Activated CD4-positive, alpha-beta T cell treated with anti-CD3 and anti-CD28 coated beads for 24 hours (primary cell): Measurements from ENCODE around the gene ACTR3.

ENCODE experiments used
- DNase-seq, 2 donors: peaks; one replicate each; pipeline ENCODE4 v3.0.0-alpha.2; 2020; ENCODE audit warnings: low read depth in 2 of 2

Gene ACTR3

DNA sequence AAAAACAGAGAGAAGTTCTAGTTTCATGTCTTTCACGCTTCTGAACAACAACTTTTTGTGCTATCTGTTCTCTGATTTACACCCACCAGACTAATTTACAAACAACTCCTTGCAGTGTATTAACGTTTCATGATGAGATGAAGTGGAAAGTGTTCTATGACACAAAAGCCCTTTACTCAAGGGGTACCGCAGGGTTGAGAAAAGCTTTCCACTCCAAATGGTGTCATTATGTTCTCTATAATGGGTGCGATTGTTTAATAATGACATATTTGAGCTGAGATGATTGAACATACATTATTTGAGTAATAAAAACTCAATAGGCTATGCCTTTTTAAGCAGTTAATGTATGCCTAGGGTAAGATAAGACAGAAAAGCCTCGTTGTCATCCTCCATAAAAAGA, 76.3 kb downstream of the ACTR3 start:
- no peak for DNase-seq

DNA sequence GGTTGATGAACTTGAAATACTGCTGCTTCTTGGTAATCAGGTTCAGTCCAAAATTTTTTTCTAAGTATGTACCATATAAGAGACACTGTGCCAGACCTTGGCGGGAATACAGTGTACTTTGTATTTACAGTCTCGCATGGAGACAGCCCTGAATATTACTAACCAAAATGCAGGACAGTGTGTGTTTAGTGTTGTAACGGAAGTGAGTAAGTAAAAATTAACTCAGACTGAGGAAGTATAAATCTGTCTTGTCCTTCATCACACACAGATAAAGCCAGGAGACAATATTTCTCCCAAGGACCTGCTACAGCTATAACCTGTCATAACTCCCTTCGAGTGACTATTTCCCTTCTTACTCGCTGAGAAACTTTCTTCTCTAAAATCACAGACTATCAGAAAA, 76.9 kb downstream of the ACTR3 start:
- DNase-seq: no peak

DNA sequence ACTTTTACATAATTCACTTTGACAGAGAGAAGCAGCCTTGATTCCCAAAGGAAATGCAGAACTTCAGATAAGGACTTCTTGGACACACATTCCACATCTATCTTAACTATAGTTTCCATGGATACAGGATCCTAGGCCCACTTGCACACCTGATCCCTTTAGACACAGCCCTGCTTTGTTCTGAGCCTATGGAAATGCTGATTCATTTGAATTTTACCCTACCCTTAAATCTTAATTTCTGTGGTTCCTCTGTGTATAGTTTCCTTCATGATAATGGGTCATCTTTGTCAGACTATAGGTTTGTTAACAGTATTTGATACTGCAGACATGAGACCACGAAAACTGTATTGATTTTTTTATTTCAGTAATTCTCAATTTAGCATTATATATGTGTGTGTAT, 77.4 kb downstream of the ACTR3 start:
- no peak for DNase-seq

DNA sequence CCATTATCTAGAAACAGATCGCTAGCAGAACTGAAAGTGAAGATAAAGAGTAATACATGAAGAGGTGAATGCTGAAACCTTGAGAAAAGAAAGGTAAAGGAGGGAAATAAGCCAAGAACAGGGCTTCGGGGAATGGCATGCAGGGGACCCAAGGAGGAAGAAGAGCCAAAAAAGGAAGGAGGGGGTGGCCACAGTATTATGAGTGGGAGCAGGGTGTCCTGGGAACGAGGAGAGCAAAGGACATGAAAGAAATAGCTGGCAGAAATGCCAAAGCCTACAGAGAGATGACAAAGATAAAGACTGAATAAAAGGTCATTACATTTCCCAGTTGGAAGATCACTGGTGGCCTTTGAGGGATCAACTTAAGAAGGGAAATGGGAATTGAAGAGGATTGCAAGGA, 82.9 kb downstream of the ACTR3 start:
- DNase-seq: no peak

DNA sequence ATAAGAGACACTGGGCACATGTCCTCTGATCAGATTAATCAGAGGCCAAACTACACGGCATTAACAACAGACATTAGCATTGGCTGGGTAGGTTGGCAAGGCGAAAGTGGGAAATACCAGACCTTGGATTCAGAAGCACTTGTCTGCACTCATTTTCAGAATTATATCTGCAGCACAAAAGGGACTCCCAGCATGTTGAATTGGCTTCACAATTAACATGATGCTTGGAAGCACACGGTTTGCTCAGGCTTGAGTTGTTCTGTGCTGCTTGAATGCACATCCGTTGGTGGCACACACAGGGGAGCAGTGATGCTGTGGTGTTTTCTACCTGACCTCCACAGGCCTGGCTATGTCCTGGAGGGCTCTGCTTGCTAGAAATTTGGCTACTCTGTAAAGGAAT, 83.9 kb downstream of the ACTR3 start:
- no peak for DNase-seq

DNA sequence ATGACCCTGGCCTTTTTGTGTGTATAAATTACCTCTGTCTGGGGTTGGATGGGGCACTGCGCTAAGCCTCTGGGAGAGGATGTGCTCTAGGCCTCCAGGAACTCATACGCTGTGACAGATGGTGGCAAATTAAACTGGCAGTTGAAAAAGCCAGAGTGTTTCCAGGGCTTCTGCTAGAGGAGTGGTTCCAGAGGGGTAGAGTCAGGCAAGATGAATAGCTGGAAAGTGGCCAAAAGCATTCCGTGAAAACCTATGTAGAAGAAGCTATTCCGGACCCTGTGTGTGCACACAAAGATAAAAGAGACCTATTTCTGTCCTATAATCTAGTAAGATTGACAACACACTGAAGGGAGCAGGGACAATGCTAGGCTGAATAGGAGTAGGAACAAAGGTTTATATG, 84.8 kb downstream of the ACTR3 start:
- DNase-seq: no peak

DNA sequence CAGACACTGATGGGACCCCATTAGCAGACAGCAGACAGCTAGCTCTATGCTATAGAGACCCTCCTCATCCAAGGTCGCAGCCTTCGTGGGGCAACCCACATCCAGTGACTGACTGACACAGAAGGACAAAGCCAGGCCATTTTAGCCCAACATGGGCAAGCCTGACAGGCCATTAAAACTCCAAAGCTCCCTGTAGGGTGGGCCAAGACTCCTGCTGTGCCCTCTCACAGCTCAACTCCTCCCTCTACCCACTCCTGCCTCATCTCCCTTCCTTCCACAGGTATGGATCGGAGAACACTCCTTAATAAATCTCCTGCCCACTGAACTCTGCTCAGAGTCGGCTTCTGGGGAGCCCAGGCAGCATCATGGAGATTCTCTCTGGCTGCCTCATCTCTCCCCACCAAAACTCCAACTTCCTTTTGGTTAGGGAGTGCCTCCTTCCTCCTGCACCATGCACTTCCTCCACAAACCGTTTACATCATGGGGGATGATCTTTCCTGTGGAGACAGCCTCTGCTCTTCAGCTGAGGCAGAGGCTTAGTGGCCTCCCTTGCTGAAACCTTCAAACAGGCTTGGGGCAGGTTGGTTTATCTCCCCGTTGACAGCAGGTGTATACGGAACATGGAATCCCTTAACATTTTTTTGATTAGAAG, 86.5 kb downstream of the ACTR3 start:
- DNase-seq: no peak

DNA sequence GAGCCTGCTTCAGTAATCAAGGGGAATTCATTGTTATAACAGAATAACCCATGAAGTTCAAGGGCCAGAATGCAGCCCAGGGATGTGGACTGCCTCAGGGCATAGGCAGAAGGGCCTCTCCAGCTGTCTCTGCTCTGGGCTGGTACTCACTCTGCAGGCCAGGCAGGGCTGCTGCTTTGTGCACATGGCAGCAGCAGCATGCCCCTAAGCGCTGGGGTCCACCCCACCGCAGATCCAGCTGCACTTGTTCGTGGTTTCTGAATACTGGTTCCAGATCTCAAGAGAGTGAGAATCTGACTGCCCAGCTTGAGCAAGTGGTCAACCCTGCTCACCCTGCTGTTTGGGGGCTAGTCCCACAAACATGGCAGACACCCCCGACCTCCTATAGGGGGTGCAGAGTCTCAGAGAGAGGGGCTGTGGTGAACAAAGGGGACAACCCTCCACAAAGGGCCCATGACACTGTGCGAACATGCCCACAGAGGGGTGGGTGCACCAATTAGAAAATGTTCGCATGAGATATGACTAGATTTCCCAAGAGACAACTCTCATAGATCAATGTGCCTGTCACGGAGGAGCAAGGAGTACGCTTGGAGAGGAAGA, 87.3 kb downstream of the ACTR3 start:
- no peak for DNase-seq

DNA sequence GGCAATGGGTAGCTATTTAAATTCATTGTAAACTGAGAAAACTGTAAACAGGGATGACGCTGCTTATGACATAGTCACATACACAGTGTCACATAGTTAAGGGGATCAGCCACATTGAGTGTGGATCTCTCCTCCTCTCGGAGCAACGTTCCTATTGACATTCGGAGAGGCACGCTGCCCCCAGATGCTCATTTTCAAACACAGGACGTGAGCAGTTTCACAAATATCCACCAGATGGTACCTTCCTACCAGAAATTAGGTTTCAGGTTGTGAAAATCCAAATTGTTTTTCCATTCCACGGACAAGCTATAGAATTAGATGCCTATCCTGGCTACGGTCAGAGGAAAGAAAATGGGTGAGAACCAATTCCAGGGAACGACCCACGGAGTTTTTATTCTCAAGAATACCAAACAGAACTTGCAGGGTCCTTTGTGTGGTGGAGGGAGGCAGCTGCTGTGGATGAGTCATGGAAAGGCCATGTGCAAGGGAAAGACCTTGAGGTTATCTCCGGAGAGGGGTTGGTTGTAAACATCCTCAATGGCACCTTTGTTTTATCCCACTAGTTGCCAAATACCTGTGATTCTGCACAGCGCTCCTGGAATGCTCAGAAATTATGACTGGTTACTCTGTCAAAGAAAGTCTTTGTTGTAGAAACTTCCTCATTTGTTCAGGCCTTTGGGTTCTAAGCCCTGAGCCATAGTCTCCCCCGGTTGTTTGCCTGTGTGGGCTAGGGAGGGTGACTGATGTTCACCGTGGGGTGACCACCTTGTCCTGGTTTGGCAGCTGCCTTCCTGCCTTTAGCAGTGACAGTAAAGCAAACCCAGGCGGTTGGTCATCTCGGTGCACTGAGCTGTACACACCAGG, 88.0 kb downstream of the ACTR3 start:
- no peak for DNase-seq

DNA sequence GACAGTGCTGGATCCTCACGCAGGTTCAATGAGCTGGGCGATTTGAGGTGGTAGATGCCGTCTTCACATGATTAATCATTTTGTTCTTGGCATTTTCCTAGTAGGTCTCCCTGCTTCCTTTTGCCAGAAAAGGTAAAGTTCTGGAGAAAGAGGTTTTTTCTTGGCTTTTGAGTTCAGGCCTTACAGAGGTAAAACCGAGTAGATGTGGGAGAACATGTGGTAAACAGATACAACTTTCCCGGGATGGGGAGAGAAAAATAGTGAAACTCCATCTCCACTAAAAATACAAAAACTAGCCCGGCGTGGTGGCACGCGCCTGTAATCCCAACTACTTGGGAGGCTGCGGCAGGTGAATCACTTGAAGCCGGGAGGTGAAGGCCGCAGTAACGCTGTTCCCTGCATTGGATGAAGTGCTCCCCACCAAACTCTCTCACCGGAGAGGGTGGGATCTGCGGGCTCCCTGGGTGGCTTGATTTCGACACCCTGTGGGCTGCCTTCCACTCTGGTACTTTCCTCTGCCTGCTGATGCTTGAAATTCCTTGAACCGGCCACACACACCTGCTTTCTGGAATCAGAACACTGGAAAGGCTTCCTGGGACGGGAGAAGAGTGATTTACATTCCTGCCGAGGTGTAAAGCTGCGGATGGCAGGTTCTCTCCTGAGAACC, 88.8 kb downstream of the ACTR3 start:
- no peak for DNase-seq

DNA sequence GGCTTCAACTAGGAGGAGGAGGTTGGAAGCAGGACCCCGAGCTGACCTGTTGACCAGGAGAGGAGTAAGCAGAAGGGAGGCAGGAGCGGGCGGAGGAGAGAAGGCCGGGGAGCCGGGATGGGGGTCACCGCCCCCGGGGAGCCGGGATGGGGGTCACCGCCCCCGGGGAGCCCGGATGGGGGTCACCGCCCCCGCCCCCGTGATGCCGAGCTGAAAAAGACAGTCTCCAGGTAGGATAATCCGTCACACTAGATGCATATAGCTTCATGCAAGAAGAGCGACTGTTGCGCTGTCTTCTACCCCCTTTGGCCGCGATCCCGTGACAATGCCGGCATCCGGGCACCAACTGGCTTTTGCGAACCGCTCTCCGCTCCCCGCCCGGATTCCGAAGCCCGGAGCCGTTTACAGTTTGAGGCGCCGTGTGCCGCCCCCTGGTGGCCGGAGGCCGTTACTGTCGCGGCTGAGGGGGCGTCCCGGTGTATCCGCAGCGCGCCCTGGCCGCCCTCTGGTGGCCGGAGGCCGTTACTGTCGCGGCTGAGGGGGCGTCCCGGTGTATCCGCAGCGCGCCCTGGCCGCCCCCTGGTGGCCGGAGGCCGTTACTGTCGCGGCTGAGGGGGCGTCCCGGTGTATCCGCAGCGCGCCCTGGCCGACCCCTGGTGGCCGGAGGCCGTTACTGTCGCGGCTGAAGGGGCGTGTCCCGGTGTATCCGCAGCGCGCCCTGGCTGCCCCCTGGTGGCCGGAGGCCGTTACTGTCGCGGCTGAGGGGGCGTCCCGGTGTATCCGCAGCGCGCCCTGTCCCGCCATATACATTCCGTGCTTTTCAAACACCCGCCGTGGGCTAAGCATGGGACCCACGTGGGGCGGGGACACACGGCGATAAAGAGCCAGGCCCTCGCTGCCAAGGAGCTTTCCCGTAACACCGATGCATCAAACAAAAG, 89.6 kb downstream of the ACTR3 start:
- peak; percentile 58 to 61 for DNase-seq

DNA sequence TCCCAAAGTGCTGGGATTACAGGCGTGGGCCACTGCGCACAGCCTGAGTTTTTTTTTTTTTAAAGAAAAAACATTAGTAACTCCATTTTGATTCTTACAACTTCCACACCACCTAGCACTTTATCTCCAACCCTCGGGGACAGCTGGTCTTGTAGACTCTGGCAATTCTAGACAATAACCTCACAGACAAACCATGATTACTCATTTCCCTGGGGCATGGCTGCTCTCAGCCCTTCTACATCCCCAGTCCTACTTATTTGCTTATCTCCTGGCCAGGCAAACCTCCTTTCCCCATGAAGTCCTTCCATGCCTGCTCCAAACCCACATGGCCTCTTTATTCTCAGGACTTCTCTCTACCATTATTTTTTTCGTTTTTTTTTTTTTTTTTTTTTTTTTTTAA, 91.1 kb downstream of the ACTR3 start:
- no peak for DNase-seq

DNA sequence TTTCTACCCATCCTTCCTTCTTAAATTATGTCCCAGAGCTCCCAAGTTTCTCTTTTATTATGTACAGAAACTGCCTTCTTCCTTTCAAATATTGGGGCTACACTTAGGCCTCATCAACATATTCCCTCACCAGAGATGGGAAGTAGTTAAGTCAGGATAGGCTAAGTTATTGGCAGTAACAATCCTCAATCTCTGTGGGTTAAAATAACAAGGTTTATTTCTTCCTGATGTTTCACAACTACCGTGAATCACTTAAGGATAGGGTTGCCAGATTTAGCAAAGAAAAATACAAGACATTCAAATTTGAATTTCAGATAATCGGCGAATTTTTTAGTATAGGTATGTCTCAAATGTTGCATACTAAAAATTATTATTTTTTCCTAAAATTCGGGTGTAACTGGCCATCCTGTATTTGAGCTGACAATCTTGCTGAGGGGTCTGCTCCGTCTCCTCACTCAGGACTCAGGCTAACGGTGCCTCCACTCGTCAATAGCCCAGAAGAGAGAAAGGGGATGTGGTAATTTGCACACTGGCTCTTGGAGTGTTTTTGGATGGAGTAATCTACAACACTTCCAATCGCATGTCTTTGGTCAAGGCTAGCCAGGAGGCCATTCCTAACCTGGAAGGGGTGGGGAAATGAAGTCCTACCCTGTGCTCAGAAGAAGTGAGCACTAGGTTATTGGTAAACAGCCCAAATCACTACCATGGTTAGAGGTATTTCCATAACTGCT, 91.7 kb downstream of the ACTR3 start:
- no peak for DNase-seq

DNA sequence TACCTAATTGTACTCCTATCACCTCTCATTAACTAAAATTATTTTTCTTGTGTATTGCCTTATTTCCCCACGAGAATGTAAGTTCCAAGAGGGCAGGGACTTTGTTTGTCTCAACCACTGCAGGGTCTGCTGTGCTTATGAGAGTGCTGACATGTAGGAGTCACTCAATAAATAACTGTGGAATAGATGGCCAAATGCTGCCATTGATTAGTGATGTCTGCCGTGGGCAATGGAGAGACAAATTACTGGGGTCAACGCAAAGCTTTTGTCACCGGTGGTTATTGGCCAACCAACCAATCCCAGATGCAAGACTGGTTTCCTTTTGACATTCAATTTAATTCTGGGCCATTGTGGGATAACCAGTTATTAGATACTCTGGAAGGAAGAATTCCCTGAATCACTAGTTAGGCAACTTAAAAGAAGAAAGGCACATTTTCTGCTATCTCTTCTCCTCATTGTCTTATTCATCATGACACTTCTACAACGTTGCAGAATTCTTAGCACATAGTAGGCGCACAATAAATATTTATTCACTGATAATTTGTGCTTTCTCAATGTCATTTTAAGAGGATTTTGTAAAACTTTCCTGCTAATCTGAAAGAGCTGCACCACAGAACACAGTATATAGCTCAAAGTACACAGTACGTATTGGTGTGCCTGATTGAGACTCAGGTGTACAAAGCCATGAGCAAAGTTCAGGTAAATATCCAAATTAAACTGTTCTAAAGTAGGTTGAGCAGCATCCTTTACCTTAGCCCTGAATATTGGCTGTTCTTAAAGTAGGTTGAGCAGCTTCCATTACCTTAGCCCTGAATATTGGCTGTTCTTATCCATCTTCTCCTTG, 95.9 kb downstream of the ACTR3 start:
- no peak for DNase-seq

DNA sequence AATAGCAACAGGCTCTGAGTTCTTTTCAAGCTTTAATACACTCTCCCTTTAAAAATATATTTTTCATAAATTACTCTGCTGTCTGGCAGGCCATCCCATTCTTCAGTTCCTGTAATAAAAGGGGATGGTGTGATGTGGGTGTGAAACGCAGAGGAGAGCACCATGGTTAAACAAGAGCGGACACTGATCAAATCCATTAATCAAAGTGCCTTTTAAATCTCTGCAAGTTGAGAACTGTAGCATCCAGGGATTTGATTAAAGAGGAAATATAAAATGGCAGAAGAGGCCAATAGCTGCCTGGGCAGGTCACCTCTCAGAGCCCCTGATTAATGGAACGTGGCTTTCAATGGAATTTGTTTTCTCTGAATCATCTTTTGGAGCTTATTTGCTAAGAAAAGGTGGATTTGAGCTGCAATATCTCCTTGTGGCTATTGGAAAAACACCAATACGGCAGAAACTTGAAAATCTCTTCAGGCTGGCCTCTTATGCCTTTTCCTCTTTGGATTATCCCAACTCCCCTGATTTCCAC, 96.9 kb downstream of the ACTR3 start:
- DNase-seq: no peak

DNA sequence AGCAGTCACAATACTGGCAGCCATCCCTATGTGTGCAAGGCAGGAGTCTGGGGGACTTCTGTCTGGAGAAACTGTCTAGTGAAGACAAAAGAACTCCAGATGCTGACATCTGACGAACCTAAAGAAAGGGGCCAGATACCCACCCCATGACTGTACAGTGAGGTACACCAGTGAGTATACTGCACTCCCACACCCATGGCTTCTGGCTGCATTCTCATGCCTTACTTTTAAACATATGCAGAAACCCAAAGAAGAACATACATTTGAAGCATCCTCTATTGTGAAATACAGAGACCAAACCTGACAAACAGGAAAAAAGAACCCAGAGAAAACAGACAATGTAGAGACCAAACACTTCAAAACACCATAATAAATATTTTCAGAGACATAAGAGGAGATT, 102.2 kb downstream of the ACTR3 start:
- no peak for DNase-seq

DNA sequence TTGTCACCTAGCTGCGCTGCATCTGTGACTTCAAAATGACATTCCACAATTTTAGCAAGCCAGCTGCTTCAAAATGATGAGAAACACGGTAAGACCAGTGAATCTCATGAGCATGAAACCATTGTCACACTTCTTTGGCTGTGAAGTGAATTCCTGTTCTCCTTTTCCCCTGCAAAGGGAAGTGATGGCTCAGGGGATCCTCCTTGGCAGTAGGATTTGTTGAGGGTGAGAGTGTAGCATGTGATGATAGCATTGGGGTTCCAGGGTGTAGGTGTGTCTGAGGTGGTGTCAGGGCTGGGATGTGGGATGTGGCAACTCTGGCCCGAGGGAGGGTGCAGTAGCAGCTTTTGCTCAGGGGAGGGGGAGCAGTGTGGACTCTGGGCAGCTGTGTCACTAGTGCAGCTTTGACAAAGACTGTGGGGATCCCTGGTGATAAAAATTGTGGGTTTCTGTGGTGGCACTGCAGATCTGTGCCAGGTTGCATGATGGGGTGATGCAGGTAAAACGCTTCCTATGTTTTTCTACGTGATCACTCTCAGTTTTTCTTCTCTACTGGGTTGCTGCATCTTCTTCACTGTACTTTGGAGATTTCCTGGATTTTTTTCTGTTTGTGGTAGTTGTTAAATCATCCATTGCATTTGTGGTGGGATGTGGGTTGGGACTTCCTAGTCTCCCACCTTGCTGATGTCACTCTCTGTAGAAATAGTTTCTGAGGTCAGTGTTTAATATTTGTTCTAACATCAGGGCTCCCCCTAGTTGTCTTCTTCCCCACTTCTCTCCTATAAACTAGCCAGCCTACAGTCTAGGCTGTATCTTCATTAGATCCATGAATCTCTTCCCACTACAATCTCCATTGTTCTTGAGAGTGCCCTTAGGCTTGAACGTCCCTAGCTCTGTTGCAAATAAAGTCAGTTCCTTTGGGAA, 107.0 kb downstream of the ACTR3 start:
- no peak for DNase-seq

DNA sequence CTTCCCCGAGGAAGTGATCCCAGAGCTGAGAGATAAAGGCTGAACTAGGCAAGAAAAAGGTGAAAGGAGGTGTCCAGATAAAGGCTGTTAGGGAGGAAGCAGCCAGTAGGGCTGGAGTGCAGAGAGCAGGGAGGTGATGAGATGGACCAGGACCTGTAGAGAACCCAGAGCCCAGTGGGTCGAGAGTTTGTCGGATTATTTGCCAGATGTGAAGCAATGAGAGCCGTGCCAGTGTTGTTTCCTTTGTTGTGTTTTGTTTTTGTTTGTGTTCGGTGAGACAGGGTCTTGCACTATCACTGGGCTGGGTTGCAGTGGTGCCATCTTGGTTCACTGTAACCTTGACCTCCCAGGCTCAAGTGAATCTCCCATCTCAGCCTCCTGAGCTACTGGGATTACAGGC, 111.3 kb downstream of the ACTR3 start:
- no peak for DNase-seq
